Fibroblast of villous mesenchyme (primary cell): ENCODE measurements around the gene SOWAHB. TPM values are rescaled to one million over a fixed set of nuclear protein-coding genes. Genes with fewer than 3 reads are reported as not detected.

Source experiments
- DNase-seq: peaks from one replicate; pipeline ENCODE4 v3.0.0-alpha.2; 2010; ENCODE audit warnings: low read depth
- H3K4me3 ChIP-seq: 2 replicates; pipeline ENCODE4 v1.5.1; 2011; ENCODE audit warnings: low read depth, mild to moderate bottlenecking, low read length
- CTCF ChIP-seq: IDR thresholded peaks from 2 replicates; pipeline ENCODE4 v1.5.1; 2012; ENCODE audit warnings: low read depth, mild to moderate bottlenecking, low read length; ENCODE audit not compliant: insufficient read depth
- total RNA-seq: library from RNA; depleted of rRNA; stranded (reverse); fragments of >200 nt; gene quantifications from 2 replicates; pipeline ENCODE4 v1.2.3, GENCODE V29; 2012

The SOWAHB gene
- total RNA-seq, 1 donor = under 0.01 TPM

GRCh38 chr4:76904646-76905190, 6.8 kb upstream of the SOWAHB start:
- TF ChIP-seq CTCF = no peak
- DNase-seq = no peak
- no peak overlapping the region for H3K4me3 ChIP-seq

GRCh38 chr4:76902233-76902890, 4.4 kb upstream of the SOWAHB start:
- DNase-seq = no peak
- TF ChIP-seq CTCF = no peak
- no peak overlapping the region for H3K4me3 ChIP-seq

- H3K4me3 ChIP-seq = no peak overlapping the region
- DNase-seq = no peak
- TF ChIP-seq CTCF = no peak
These were observed 1.2 kb upstream of the SOWAHB start for GRCh38 chr4:76898949-76899645.

- peak overlapping the region; percentile 48 for H3K4me3 ChIP-seq
- no peak for TF ChIP-seq CTCF
- no peak for DNase-seq
These were observed 395 bp upstream of the SOWAHB start for GRCh38 chr4:76898385-76898692.

GRCh38 chr4:76896614-76897535, 1.1 kb downstream of the SOWAHB start:
- DNase-seq = peak; percentile 22
- no peak for TF ChIP-seq CTCF
- H3K4me3 ChIP-seq = peak overlapping the region; percentile 43

- no peak overlapping the region for H3K4me3 ChIP-seq
- no peak for TF ChIP-seq CTCF
- no peak for DNase-seq
These were observed 1.9 kb downstream of the SOWAHB start for GRCh38 chr4:76896048-76896447.
